GM23338 (cell line): ENCODE measurements around the gene ANKH. TPM values are rescaled to one million over a fixed set of nuclear protein-coding genes. Genes with fewer than 3 reads are reported as not detected.

ENCODE experiments used
- ATAC-seq: fragments of 200-7000 bp; cut with Tn5 transposase; 3 replicates; pipeline ENCODE4 v1.9.1; 2020
- DNase-seq: peaks from one replicate; pipeline ENCODE4 v3.0.0-alpha.2; 2015; ENCODE audit warnings: low spot score
- H2AFZ ChIP-seq: fragments of 200-600 bp; sonication (generic); 2 replicates; pipeline ENCODE4 v1.8.0; 2016; ENCODE audit warnings: antibody characterized with exemption, mild to moderate bottlenecking, moderate library complexity
- H3F3A ChIP-seq: fragments of 200-600 bp; sonication (generic); replicated peaks from 2 replicates; pipeline ENCODE4 v1.8.0; 2017; ENCODE audit warnings: antibody characterized with exemption, mixed run types, low read depth
- H3K27ac ChIP-seq: fragments of 200-600 bp; sonication (generic); 2 replicates; pipeline ENCODE4 v1.6.1; 2016; ENCODE audit warnings: low read depth
- H3K27me3 ChIP-seq: fragments of 200-600 bp; sonication (generic); 2 replicates; pipeline ENCODE4 v1.8.0; 2016; ENCODE audit warnings: mild to moderate bottlenecking, mixed run types, moderate library complexity; ENCODE audit not compliant: insufficient read depth
- H3K36me3 ChIP-seq: fragments of 200-600 bp; sonication (generic); 2 replicates; pipeline ENCODE4 v1.8.0; 2016; ENCODE audit warnings: mild to moderate bottlenecking; ENCODE audit not compliant: insufficient read depth
- H3K4me1 ChIP-seq: fragments of 200-600 bp; sonication (generic); 2 replicates; pipeline ENCODE4 v1.8.0; 2016; ENCODE audit warnings: mild to moderate bottlenecking, moderate library complexity; ENCODE audit not compliant: insufficient read depth
- H3K4me2 ChIP-seq: fragments of 200-600 bp; sonication (generic); 2 replicates; pipeline ENCODE4 v1.7.1; 2017; ENCODE audit warnings: mixed run types
- H3K4me3 ChIP-seq: fragments of 200-600 bp; sonication (generic); 2 replicates; pipeline ENCODE4 v1.6.1; 2016; ENCODE audit warnings: mixed run types
- H3K79me2 ChIP-seq: fragments of 200-600 bp; sonication (generic); replicated peaks from 2 replicates; pipeline ENCODE4 v1.8.0; 2017; ENCODE audit warnings: mild to moderate bottlenecking; ENCODE audit not compliant: insufficient read depth
- H3K9me2 ChIP-seq: fragments of 200-600 bp; sonication (generic); 2 replicates; pipeline ENCODE4 v1.8.0; 2017; ENCODE audit not compliant: insufficient read depth
- H4K20me1 ChIP-seq: fragments of 200-600 bp; sonication (generic); replicated peaks from 2 replicates; pipeline ENCODE4 v1.8.0; 2017; ENCODE audit warnings: mild to moderate bottlenecking; ENCODE audit not compliant: insufficient read depth
- H3K27ac Mint-ChIP-seq: 2 replicates; pipeline ENCODE4 v1.8.0; 2020; ENCODE audit warnings: inconsistent platforms, mild to moderate bottlenecking, moderate library complexity, mixed read lengths
- H3K27me3 Mint-ChIP-seq: 3 replicates; pipeline ENCODE4 v1.8.0; 2022; ENCODE audit warnings: low read depth, mild to moderate bottlenecking, moderate library complexity, mixed read lengths, inconsistent platforms; ENCODE audit not compliant: insufficient read depth, poor library complexity
- H3K36me3 Mint-ChIP-seq: 3 replicates; pipeline ENCODE4 v1.8.0; 2021; ENCODE audit warnings: low read depth, mild to moderate bottlenecking, inconsistent platforms, moderate library complexity, mixed read lengths
- H3K4me1 Mint-ChIP-seq: 3 replicates; pipeline ENCODE4 v1.8.0; 2020; ENCODE audit warnings: mild to moderate bottlenecking, inconsistent platforms, mixed read lengths
- H3K4me3 Mint-ChIP-seq: 3 replicates; pipeline ENCODE4 v1.8.0; 2021; ENCODE audit warnings: moderate library complexity, mild to moderate bottlenecking, inconsistent platforms, mixed read lengths
- H3K9me3 Mint-ChIP-seq: 3 replicates; pipeline ENCODE4 v1.8.0; 2020; ENCODE audit warnings: moderate library complexity, mild to moderate bottlenecking, inconsistent platforms, mixed read lengths
- CTCF ChIP-seq, 2 experiments: fragments of 200-600 bp in 1 of 2; sonication (generic) in 1 of 2; conservative IDR thresholded peaks; 2 replicates each; pipeline versions ENCODE4 v1.5.1 to v1.6.1; 2016 to 2017; ENCODE audit warnings: antibody characterized with exemption in 2 of 2, low read depth in 2 of 2, mild to moderate bottlenecking in 2 of 2, moderate library complexity in 1 of 2
- ETS1 ChIP-seq: IDR thresholded peaks from 2 replicates; pipeline ENCODE4 v1.6.1; 2016; ENCODE audit warnings: antibody characterized with exemption
- EZH2phosphoT487 ChIP-seq: fragments of 200-600 bp; sonication (generic); IDR thresholded peaks from one replicate; pipeline ENCODE4 v1.8.1; 2018; ENCODE audit warnings: antibody characterized with exemption; ENCODE audit not compliant: unreplicated experiment
- JUNB ChIP-seq: IDR thresholded peaks from one replicate; pipeline ENCODE4 v1.6.1; 2016; ENCODE audit warnings: antibody characterized with exemption; ENCODE audit not compliant: unreplicated experiment
- STAT1 ChIP-seq: IDR thresholded peaks from one replicate; pipeline ENCODE4 v1.6.1; 2016; ENCODE audit warnings: antibody characterized with exemption; ENCODE audit not compliant: unreplicated experiment
- ZNF462 ChIP-seq: fragments of 250-450 bp; sonication (Bioruptor Pico); IDR thresholded peaks from 2 replicates; pipeline ENCODE4 v1.5.0; 2020; ENCODE audit warnings: mild to moderate bottlenecking, moderate library complexity
- polyA plus RNA-seq: library from polyadenylated mRNA; unstranded; fragments of >200 nt; fragmentation: Nextera tagmentation; extraction: Ambion mirVana; gene quantifications from 2 replicates; pipeline ENCODE4 v1.2.1, GENCODE V29; 2016
- total RNA-seq: library from RNA; depleted of rRNA; stranded (reverse); fragments of >200 nt; shearing (Covaris generic); gene quantifications from 2 replicates; pipeline ENCODE4 v1.2.3, GENCODE V29; 2014

The ANKH gene
- total and polyA plus RNA-seq, 2 experiments from 2014 or later: 5.0 to 6.1 TPM

DNA sequence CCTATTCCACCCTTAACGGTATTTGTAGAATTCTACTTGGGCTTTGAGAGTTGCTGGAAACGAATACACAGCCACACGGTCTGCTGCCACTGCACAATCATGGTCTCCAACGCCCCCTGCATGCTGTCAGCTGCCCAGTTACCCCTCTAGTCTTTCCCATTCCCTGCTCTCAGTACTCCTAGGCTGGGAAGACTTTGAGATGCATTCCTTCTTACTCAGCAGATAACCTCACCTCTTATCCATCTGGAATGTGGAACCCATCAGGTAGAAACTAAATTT lies 92.8 kb downstream of the ANKH start:
- Histone ChIP-seq H3K36me3 (no peaks in the 10 kb centered on the region), H3K27me3 (no peaks in the 10 kb centered on the region), H3F3A (no peaks in the 10 kb centered on the region), H3K27ac (no peak overlapping the region), H3K4me2 (no peak overlapping the region), H3K4me3 (no peak overlapping the region), H4K20me1 (no peaks in the 10 kb centered on the region), H3K4me1 (0 out of 2 replicates have a peak, but pooled peaks cover 5% of the 10 kb centered on the region), H2AFZ (no peak overlapping the region), H3K9me2 (0 out of 2 replicates have a peak, but pooled peaks cover 4% of the 10 kb centered on the region), H3K79me2 (no peaks in the 10 kb centered on the region)
- Mint-ChIP-seq H3K4me1 (peaks cover 15% of the 10 kb centered on the region), H3K4me3 (no peak overlapping the region), H3K36me3 (peaks cover 2% of the 10 kb centered on the region), H3K27me3 (peaks cover 2% of the 10 kb centered on the region), H3K27ac (no peak overlapping the region; the same call in 1 of the 2 replicates), H3K9me3 (peaks cover 3% of the 10 kb centered on the region; the same call in 2 of the 3 replicates)
- TF ChIP-seq ETS1 (no peak), STAT1 (no peak), JUNB (no peak), EZH2phosphoT487 (no peak), CTCF (conservative IDR thresholded peaks at IDR 0.05; ENCODE audit: low read depth in 2 of 2) (peak; percentile 39 to 67), ZNF462 (no peak)
- ATAC-seq: peak; percentile 89
- DNase-seq: peak; percentile 50
